Gastroesophageal sphincter (tissue), 3 donors: ENCODE data around the gene KMT2C.

ENCODE experiments used
- EP300 ChIP-seq: sonication (generic); formaldehyde crosslinking; IDR thresholded peaks from one replicate; pipeline ENCODE4 v1.6.1; 2017; ENCODE audit warnings: antibody characterized with exemption, mild to moderate bottlenecking
- POLR2A ChIP-seq, 2 donors: fragments of 450-650 bp; IDR thresholded peaks; one replicate each; pipeline ENCODE4 v1.6.1; 2017; ENCODE audit warnings: antibody characterized with exemption in 2 of 2, mild to moderate bottlenecking in 2 of 2, moderate library complexity in 1 of 2
- TF ChIP-seq, protein P1 (sequence below), 4 experiments: fragments of 200-600 bp in 2 of 4; fragments of 450-650 bp in 2 of 4; sonication (generic) in 1 of 4; IDR thresholded peaks; one replicate each; pipeline ENCODE4 v1.5.1; 2017 to 2019; ENCODE audit warnings: antibody characterized with exemption in 4 of 4, mild to moderate bottlenecking in 2 of 4, moderate library complexity in 2 of 4

DNA sequence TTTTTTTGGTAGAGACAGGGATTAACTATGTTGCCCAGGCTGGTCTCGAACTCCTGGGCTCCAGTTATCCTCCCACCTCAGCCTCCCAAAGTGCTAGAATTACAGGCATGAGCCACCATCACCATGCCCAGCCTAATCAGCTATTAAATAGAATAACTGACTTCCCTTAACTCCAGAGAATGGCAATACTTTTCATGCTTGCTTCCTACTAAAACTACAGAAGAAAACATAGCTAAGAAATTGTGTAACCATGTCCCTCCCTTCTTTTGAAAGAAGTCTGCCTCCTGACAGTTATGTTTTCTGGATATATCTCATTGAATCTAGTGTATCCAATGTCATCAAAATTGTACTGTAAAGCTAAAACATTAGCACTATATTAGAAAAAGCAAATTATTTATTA is 95.6 kb downstream of the KMT2C start:
- no peak for TF ChIP-seq POLR2A (IDR thresholded peaks at IDR 0.05)
- TF ChIP-seq, protein P1, sequence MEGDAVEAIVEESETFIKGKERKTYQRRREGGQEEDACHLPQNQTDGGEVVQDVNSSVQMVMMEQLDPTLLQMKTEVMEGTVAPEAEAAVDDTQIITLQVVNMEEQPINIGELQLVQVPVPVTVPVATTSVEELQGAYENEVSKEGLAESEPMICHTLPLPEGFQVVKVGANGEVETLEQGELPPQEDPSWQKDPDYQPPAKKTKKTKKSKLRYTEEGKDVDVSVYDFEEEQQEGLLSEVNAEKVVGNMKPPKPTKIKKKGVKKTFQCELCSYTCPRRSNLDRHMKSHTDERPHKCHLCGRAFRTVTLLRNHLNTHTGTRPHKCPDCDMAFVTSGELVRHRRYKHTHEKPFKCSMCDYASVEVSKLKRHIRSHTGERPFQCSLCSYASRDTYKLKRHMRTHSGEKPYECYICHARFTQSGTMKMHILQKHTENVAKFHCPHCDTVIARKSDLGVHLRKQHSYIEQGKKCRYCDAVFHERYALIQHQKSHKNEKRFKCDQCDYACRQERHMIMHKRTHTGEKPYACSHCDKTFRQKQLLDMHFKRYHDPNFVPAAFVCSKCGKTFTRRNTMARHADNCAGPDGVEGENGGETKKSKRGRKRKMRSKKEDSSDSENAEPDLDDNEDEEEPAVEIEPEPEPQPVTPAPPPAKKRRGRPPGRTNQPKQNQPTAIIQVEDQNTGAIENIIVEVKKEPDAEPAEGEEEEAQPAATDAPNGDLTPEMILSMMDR (IDR thresholded peaks at IDR 0.05): no peak
- no peak for TF ChIP-seq EP300
